ENCODE measurements around the gene MAPKAP1. TPM values are rescaled to one million over a fixed set of nuclear protein-coding genes. Genes with fewer than 3 reads are reported as not detected.
A peak's percentile ranks its signal among the peaks of the same experiment; 100 is the strongest.
"Not testable (repeated sequence)": the region's sequence is repeated elsewhere in the genome, so short reads cannot be mapped to it uniquely, and the experiment has no call there.

The MAPKAP1 gene
- total RNA-seq, 2 experiments from 2014 or later: 53.2 to 59.4 TPM

DNA sequence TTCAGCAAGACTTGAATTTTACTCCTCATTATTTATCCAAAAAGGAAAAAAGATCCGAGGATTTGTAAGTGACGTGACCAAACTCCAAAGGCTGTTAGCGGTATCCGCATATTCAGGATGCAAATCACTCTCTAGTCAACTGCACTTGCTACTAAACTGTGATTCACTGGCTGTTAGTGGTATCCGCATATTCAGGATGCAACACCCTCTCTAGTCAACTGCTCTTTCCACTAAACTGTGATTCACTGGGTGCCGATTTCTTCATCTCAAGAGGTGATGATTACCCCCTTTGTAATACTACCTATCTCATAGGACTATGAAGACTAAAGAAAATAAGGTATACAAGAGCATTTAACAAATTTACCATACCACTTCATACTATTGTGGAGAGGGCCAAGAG lies 5.7 kb downstream of the MAPKAP1 start:
- H3K9me3 Mint-ChIP-seq (ENCODE audit: low read depth): no peaks in the 10 kb centered on the region
- H3K4me1 Mint-ChIP-seq: peaks cover 39% of the 10 kb centered on the region
- H3K36me3 Mint-ChIP-seq: peaks cover 2% of the 10 kb centered on the region
- CTCF ChIA-PET: no interaction called here
- no peaks in the 10 kb centered on the region for H3K27me3 Mint-ChIP-seq
- no peak for ATAC-seq
- H3K4me3 Mint-ChIP-seq: no peak overlapping the region
- peak overlapping the region; percentile 26 for H3K27ac Mint-ChIP-seq
- no peak for DNase-seq

DNA sequence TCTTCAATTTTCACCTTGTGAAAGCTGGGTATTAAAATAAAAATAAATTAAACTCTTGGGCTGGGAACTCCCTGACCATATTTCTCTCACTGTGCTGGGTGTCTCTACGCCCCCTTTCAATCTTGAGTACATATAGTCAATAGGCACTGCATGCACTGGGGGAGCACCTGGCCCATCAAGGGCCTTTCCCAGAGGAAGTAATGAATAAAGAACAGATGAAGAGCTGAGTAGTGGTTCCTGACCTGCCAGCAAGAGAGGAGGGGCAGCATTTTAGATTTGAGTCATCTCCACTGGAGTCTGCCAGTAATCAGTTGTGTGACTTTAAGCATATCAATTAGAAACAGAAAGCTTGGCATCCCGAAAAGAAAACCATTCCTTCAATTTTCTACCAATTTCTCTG lies 6.2 kb downstream of the MAPKAP1 start:
- peak; percentile 6 for ATAC-seq
- DNase-seq: peak; percentile 44
- peaks cover 33% of the 10 kb centered on the region for H3K4me1 Mint-ChIP-seq
- CTCF ChIA-PET: no interaction called here
- H3K4me3 Mint-ChIP-seq: no peak overlapping the region
- peaks cover 2% of the 10 kb centered on the region for H3K36me3 Mint-ChIP-seq
- H3K9me3 Mint-ChIP-seq (ENCODE audit: low read depth): no peaks in the 10 kb centered on the region
- no peaks in the 10 kb centered on the region for H3K27me3 Mint-ChIP-seq
- no peak overlapping the region for H3K27ac Mint-ChIP-seq

DNA sequence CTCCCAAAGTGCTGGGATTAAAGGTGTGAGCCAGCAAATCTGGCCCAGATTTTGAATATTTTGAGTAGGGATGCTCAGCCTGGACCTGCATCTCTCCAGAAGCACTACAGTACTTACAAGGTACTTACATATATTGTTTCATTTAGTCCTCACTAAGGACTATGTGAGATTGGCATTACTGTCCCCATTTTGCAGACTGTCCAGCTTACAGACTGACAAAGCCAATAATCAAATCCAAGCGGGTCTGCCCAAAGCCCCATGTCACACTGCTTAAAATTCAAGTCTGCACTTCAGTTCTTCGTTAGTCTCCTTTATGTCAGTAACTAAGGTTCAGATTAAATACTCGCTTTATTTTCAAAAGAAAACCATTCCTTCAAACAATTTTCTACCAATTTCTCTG lies 7.1 kb downstream of the MAPKAP1 start:
- Mint-ChIP-seq H3K9me3 (ENCODE audit: low read depth) (no peaks in the 10 kb centered on the region), H3K4me3 (no peak overlapping the region), H3K36me3 (no peaks in the 10 kb centered on the region), H3K27me3 (no peaks in the 10 kb centered on the region), H3K4me1 (peaks cover 25% of the 10 kb centered on the region), H3K27ac (no peak overlapping the region)
- DNase-seq: no peak
- CTCF ChIA-PET: no interaction called here
- no peak for ATAC-seq

GRCh38 chr9:125696106-125696647 lies 10.8 kb downstream of the MAPKAP1 start:
- H3K36me3 Mint-ChIP-seq: peaks cover 6% of the 10 kb centered on the region
- no peak overlapping the region for H3K4me3 Mint-ChIP-seq
- no peak for ATAC-seq
- H3K9me3 Mint-ChIP-seq (ENCODE audit: low read depth): no peaks in the 10 kb centered on the region
- H3K27ac Mint-ChIP-seq: no peak overlapping the region
- no peaks in the 10 kb centered on the region for H3K27me3 Mint-ChIP-seq
- CTCF ChIA-PET: no interaction called here
- H3K4me1 Mint-ChIP-seq: peaks cover 3% of the 10 kb centered on the region
- no peak for DNase-seq

- H3K27ac Mint-ChIP-seq; H3K27me3 Mint-ChIP-seq; ATAC-seq; H3K4me1 Mint-ChIP-seq; CTCF ChIA-PET; H3K9me3 Mint-ChIP-seq (ENCODE audit: low read depth); H3K4me3 Mint-ChIP-seq; DNase-seq: not testable (repeated sequence)
- H3K36me3 Mint-ChIP-seq: peaks cover 10% of the 10 kb centered on the region
Observed at GRCh38 chr9:125695548-125695947, 11.5 kb downstream of the MAPKAP1 start.

DNA sequence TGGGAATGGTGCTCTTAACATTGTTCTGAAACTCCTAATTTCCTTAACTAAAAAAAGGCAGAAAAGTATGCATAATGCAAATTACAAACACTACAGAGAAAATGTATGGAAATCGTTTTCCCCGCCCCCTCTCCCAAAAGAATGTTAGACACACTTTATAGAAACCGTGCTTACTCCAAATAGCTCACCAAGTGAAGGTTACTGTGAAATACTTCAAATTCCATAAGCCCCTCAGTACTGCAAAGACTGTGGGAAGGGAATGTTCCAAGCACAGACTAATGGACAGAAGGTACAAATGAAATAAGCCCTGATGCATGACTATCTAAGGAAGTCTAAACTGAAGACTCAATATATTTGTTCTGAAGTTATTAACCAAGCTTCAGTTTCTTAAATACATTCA lies 12.5 kb downstream of the MAPKAP1 start:
- H3K4me3 Mint-ChIP-seq: no peak overlapping the region
- no peak for DNase-seq
- no peak for ATAC-seq
- no peaks in the 10 kb centered on the region for H3K4me1 Mint-ChIP-seq
- H3K36me3 Mint-ChIP-seq: peaks cover 15% of the 10 kb centered on the region
- H3K27me3 Mint-ChIP-seq: no peaks in the 10 kb centered on the region
- no peak overlapping the region for H3K27ac Mint-ChIP-seq
- H3K9me3 Mint-ChIP-seq (ENCODE audit: low read depth): no peaks in the 10 kb centered on the region
- CTCF ChIA-PET: no interaction called here

- H3K36me3 Mint-ChIP-seq: peaks cover 15% of the 10 kb centered on the region
- H3K27ac Mint-ChIP-seq; H3K4me1 Mint-ChIP-seq; H3K9me3 Mint-ChIP-seq (ENCODE audit: low read depth); ATAC-seq; H3K27me3 Mint-ChIP-seq; DNase-seq; CTCF ChIA-PET; H3K4me3 Mint-ChIP-seq: not testable (repeated sequence)
Observed at GRCh38 chr9:125693492-125693891, 13.5 kb downstream of the MAPKAP1 start.

- H3K27me3 Mint-ChIP-seq: no peaks in the 10 kb centered on the region
- ATAC-seq (no peak), DNase-seq (no peak)
- H3K4me1 Mint-ChIP-seq: no peaks in the 10 kb centered on the region
- no peak overlapping the region for H3K4me3 Mint-ChIP-seq
- CTCF ChIA-PET: no interaction called here
- H3K36me3 Mint-ChIP-seq: peaks cover 15% of the 10 kb centered on the region
- H3K27ac Mint-ChIP-seq: no peak overlapping the region
- H3K9me3 Mint-ChIP-seq (ENCODE audit: low read depth): no peaks in the 10 kb centered on the region
Observed at GRCh38 chr9:125691869-125692268, 15.1 kb downstream of the MAPKAP1 start.

- ATAC-seq (no peak), DNase-seq (no peak)
- Mint-ChIP-seq H3K36me3 (peaks cover 17% of the 10 kb centered on the region), H3K27me3 (no peaks in the 10 kb centered on the region), H3K4me1 (no peaks in the 10 kb centered on the region), H3K4me3 (no peak overlapping the region), H3K27ac (no peak overlapping the region), H3K9me3 (ENCODE audit: low read depth) (no peaks in the 10 kb centered on the region)
- CTCF ChIA-PET: no interaction called here
Observed at GRCh38 chr9:125690679-125691078, 16.3 kb downstream of the MAPKAP1 start.

GRCh38 chr9:125687163-125687863 lies 19.7 kb downstream of the MAPKAP1 start:
- DNase-seq (no peak), ATAC-seq (no peak)
- peaks cover 23% of the 10 kb centered on the region for H3K36me3 Mint-ChIP-seq
- H3K27me3 Mint-ChIP-seq: no peaks in the 10 kb centered on the region
- H3K9me3 Mint-ChIP-seq (ENCODE audit: low read depth): no peaks in the 10 kb centered on the region
- CTCF ChIA-PET: interaction anchor here (0.5 to 0.8 kb wide), 2 partner anchors 341 to 609 kb away, joined by 3 read pairs; no protein-coding TSS in a partner anchor
- peaks cover 2% of the 10 kb centered on the region for H3K4me1 Mint-ChIP-seq
- no peak overlapping the region for H3K4me3 Mint-ChIP-seq
- H3K27ac Mint-ChIP-seq: no peak overlapping the region

- Mint-ChIP-seq H3K4me1 (peaks cover 2% of the 10 kb centered on the region), H3K9me3 (ENCODE audit: low read depth) (no peaks in the 10 kb centered on the region), H3K4me3 (no peak overlapping the region), H3K27ac (no peak overlapping the region), H3K36me3 (peaks cover 14% of the 10 kb centered on the region), H3K27me3 (no peaks in the 10 kb centered on the region)
- CTCF ChIA-PET: no interaction called here
- ATAC-seq (no peak), DNase-seq (no peak)
Observed at GRCh38 chr9:125685167-125685566, 21.8 kb downstream of the MAPKAP1 start.

DNA sequence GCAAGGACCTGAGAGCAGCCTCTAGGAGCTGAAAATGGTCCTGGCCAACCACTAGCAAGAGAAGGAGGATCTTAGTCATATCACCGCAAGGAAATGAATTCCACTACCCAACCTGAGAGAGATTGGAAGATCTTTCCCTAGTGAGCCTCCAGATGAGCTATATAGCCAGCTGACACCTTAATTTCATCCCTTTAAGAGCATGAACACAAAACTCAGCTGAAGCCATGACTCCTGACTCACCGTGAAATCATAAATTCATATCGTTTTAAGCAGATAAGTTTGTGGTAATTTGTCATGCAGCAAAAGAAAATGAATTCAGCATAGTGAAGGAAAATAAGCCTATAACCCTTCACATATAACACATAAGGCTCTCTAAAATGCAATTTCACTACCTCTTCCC lies 23.5 kb downstream of the MAPKAP1 start:
- Mint-ChIP-seq H3K27me3 (no peaks in the 10 kb centered on the region), H3K4me1 (peaks cover 2% of the 10 kb centered on the region), H3K27ac (no peak overlapping the region), H3K9me3 (ENCODE audit: low read depth) (no peaks in the 10 kb centered on the region), H3K4me3 (no peak overlapping the region), H3K36me3 (peaks cover 12% of the 10 kb centered on the region)
- CTCF ChIA-PET: no interaction called here
- no peak for DNase-seq
- no peak for ATAC-seq

- no peaks in the 10 kb centered on the region for H3K27me3 Mint-ChIP-seq
- no peaks in the 10 kb centered on the region for H3K9me3 Mint-ChIP-seq (ENCODE audit: low read depth)
- H3K4me3 Mint-ChIP-seq: no peak overlapping the region
- no peak for ATAC-seq
- H3K4me1 Mint-ChIP-seq: peaks cover 2% of the 10 kb centered on the region
- no peak for DNase-seq
- CTCF ChIA-PET: no interaction called here
- H3K27ac Mint-ChIP-seq: no peak overlapping the region
- peaks cover 12% of the 10 kb centered on the region for H3K36me3 Mint-ChIP-seq
Observed at GRCh38 chr9:125682340-125682739, 24.7 kb downstream of the MAPKAP1 start.

DNA sequence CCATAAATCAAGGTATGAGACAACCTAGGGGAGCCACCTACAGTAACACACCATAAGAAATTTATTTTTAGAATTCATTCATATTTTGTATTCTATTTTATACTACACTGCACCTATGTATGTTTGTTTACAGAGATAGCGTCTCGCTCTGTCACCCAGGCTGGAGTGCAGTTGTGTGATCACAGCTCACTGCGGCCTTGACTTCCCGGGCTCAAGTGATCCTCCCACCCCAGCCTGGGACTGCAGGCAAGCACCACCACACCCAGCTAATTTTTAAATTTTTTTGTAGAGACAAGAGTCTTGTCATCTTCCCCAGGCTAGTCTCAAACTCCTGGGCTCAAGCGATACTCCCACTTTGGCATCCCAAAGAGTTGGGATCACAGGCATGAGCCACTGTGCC lies 25.4 kb downstream of the MAPKAP1 start:
- Mint-ChIP-seq H3K9me3 (ENCODE audit: low read depth) (no peaks in the 10 kb centered on the region), H3K36me3 (peaks cover 12% of the 10 kb centered on the region), H3K27ac (no peak overlapping the region), H3K4me1 (peaks cover 2% of the 10 kb centered on the region), H3K4me3 (no peak overlapping the region), H3K27me3 (no peaks in the 10 kb centered on the region)
- CTCF ChIA-PET: no interaction called here
- DNase-seq: no peak
- no peak for ATAC-seq

Data from activated CD8-positive, alpha-beta memory T cell treated with anti-CD3 and anti-CD28 coated beads, Interleukin-2, amount 10 ng/mL, durations not matched to agents 7 days and 5 days (primary cell).